Measurements from ENCODE around the gene G2E3.

The G2E3 gene

GRCh38 chr14:30607156-30607780 is 48.3 kb downstream of the G2E3 start:
- H3K27ac ChIP-seq: no peak overlapping the region
- TF ChIP-seq ZFX (IDR thresholded peaks at IDR 0.05; ENCODE audit: borderline replicate concordance) (no peak), CTCF (IDR thresholded peaks at IDR 0.05) (no peak)

GRCh38 chr14:30608533-30609006 is 49.6 kb downstream of the G2E3 start:
- H3K27ac ChIP-seq: peak overlapping the region; percentile 0; the same call in 1 of the 2 replicates
- no peak for TF ChIP-seq ZFX (IDR thresholded peaks at IDR 0.05; ENCODE audit: borderline replicate concordance)
- no peak for TF ChIP-seq CTCF (IDR thresholded peaks at IDR 0.05)

- peak overlapping the region; percentile 72 for H3K27ac ChIP-seq
- TF ChIP-seq ZFX (IDR thresholded peaks at IDR 0.05; ENCODE audit: borderline replicate concordance) (no peak), CTCF (IDR thresholded peaks at IDR 0.05) (peak; percentile 46)
Measured at GRCh38 chr14:30610787-30611343, 51.9 kb downstream of the G2E3 start.

GRCh38 chr14:30614155-30614554 is 55.2 kb downstream of the G2E3 start:
- TF ChIP-seq CTCF (IDR thresholded peaks at IDR 0.05) (no peak), ZFX (IDR thresholded peaks at IDR 0.05; ENCODE audit: borderline replicate concordance) (no peak)
- H3K27ac ChIP-seq: no peak overlapping the region

- H3K27ac ChIP-seq: no peak overlapping the region
- no peak for TF ChIP-seq ZFX (IDR thresholded peaks at IDR 0.05; ENCODE audit: borderline replicate concordance)
- TF ChIP-seq CTCF (IDR thresholded peaks at IDR 0.05): no peak
Measured at GRCh38 chr14:30620178-30620577, 61.2 kb downstream of the G2E3 start.

- H3K27ac ChIP-seq: peak overlapping the region; percentile 83
Measured at GRCh38 chr14:30621354-30621939, 62.5 kb downstream of the G2E3 start.

More at GRCh38 chr14:30621354-30621939, 62.5 kb downstream of the G2E3 start:
- TF ChIP-seq CTCF (IDR thresholded peaks at IDR 0.05): no peak
- no peak for TF ChIP-seq ZFX (IDR thresholded peaks at IDR 0.05; ENCODE audit: borderline replicate concordance)

All from 22Rv1 (cell line).